GM23338 (cell line): Measurements from ENCODE around the gene ZFHX3. TPM values are rescaled to one million over a fixed set of nuclear protein-coding genes. Genes with fewer than 3 reads are reported as not detected.
A peak's percentile ranks its signal among the peaks of the same experiment; 100 is the strongest.
"Not testable (repeated sequence)": the region's sequence is repeated elsewhere in the genome, so short reads cannot be mapped to it uniquely, and the experiment has no call there.

Experiments
- ATAC-seq: fragments of 200-7000 bp; cut with Tn5 transposase; 3 replicates; pipeline ENCODE4 v1.9.1; 2020
- DNase-seq: peaks from one replicate; pipeline ENCODE4 v3.0.0-alpha.2; 2015; ENCODE audit warnings: low spot score
- H2AFZ ChIP-seq: fragments of 200-600 bp; sonication (generic); 2 replicates; pipeline ENCODE4 v1.8.0; 2016; ENCODE audit warnings: antibody characterized with exemption, mild to moderate bottlenecking, moderate library complexity
- H3F3A ChIP-seq: fragments of 200-600 bp; sonication (generic); replicated peaks from 2 replicates; pipeline ENCODE4 v1.8.0; 2017; ENCODE audit warnings: antibody characterized with exemption, mixed run types, low read depth
- H3K27ac ChIP-seq: fragments of 200-600 bp; sonication (generic); 2 replicates; pipeline ENCODE4 v1.6.1; 2016; ENCODE audit warnings: low read depth
- H3K27me3 ChIP-seq: fragments of 200-600 bp; sonication (generic); 2 replicates; pipeline ENCODE4 v1.8.0; 2016; ENCODE audit warnings: mild to moderate bottlenecking, mixed run types, moderate library complexity; ENCODE audit not compliant: insufficient read depth
- H3K36me3 ChIP-seq: fragments of 200-600 bp; sonication (generic); 2 replicates; pipeline ENCODE4 v1.8.0; 2016; ENCODE audit warnings: mild to moderate bottlenecking; ENCODE audit not compliant: insufficient read depth
- H3K4me1 ChIP-seq: fragments of 200-600 bp; sonication (generic); 2 replicates; pipeline ENCODE4 v1.8.0; 2016; ENCODE audit warnings: mild to moderate bottlenecking, moderate library complexity; ENCODE audit not compliant: insufficient read depth
- H3K4me2 ChIP-seq: fragments of 200-600 bp; sonication (generic); 2 replicates; pipeline ENCODE4 v1.7.1; 2017; ENCODE audit warnings: mixed run types
- H3K4me3 ChIP-seq: fragments of 200-600 bp; sonication (generic); 2 replicates; pipeline ENCODE4 v1.6.1; 2016; ENCODE audit warnings: mixed run types
- H3K79me2 ChIP-seq: fragments of 200-600 bp; sonication (generic); replicated peaks from 2 replicates; pipeline ENCODE4 v1.8.0; 2017; ENCODE audit warnings: mild to moderate bottlenecking; ENCODE audit not compliant: insufficient read depth
- H3K9me2 ChIP-seq: fragments of 200-600 bp; sonication (generic); 2 replicates; pipeline ENCODE4 v1.8.0; 2017; ENCODE audit not compliant: insufficient read depth
- H4K20me1 ChIP-seq: fragments of 200-600 bp; sonication (generic); replicated peaks from 2 replicates; pipeline ENCODE4 v1.8.0; 2017; ENCODE audit warnings: mild to moderate bottlenecking; ENCODE audit not compliant: insufficient read depth
- H3K27ac Mint-ChIP-seq: 2 replicates; pipeline ENCODE4 v1.8.0; 2020; ENCODE audit warnings: inconsistent platforms, mild to moderate bottlenecking, moderate library complexity, mixed read lengths
- H3K27me3 Mint-ChIP-seq: 3 replicates; pipeline ENCODE4 v1.8.0; 2022; ENCODE audit warnings: low read depth, mild to moderate bottlenecking, moderate library complexity, mixed read lengths, inconsistent platforms; ENCODE audit not compliant: insufficient read depth, poor library complexity
- H3K36me3 Mint-ChIP-seq: 3 replicates; pipeline ENCODE4 v1.8.0; 2021; ENCODE audit warnings: low read depth, mild to moderate bottlenecking, inconsistent platforms, moderate library complexity, mixed read lengths
- H3K4me1 Mint-ChIP-seq: 3 replicates; pipeline ENCODE4 v1.8.0; 2020; ENCODE audit warnings: mild to moderate bottlenecking, inconsistent platforms, mixed read lengths
- H3K4me3 Mint-ChIP-seq: 3 replicates; pipeline ENCODE4 v1.8.0; 2021; ENCODE audit warnings: moderate library complexity, mild to moderate bottlenecking, inconsistent platforms, mixed read lengths
- H3K9me3 Mint-ChIP-seq: 3 replicates; pipeline ENCODE4 v1.8.0; 2020; ENCODE audit warnings: moderate library complexity, mild to moderate bottlenecking, inconsistent platforms, mixed read lengths
- CTCF ChIP-seq, 2 experiments: fragments of 200-600 bp in 1 of 2; sonication (generic) in 1 of 2; conservative IDR thresholded peaks; 2 replicates each; pipeline versions ENCODE4 v1.5.1 to v1.6.1; 2016 to 2017; ENCODE audit warnings: antibody characterized with exemption in 2 of 2, low read depth in 2 of 2, mild to moderate bottlenecking in 2 of 2, moderate library complexity in 1 of 2
- ETS1 ChIP-seq: IDR thresholded peaks from 2 replicates; pipeline ENCODE4 v1.6.1; 2016; ENCODE audit warnings: antibody characterized with exemption
- EZH2 ChIP-seq: fragments of 200-600 bp; sonication (generic); IDR thresholded peaks from one replicate; pipeline ENCODE4 v1.8.0; 2017; ENCODE audit warnings: antibody characterized with exemption, mild to moderate bottlenecking, low read depth; ENCODE audit not compliant: unreplicated experiment
- JUNB ChIP-seq: IDR thresholded peaks from one replicate; pipeline ENCODE4 v1.6.1; 2016; ENCODE audit warnings: antibody characterized with exemption; ENCODE audit not compliant: unreplicated experiment
- NANOG ChIP-seq: IDR thresholded peaks from 2 replicates; pipeline ENCODE4 v1.6.1; 2016; ENCODE audit warnings: antibody characterized with exemption, borderline replicate concordance
- ZNF331 ChIP-seq: fragments of 250-450 bp; sonication (Bioruptor Pico); IDR thresholded peaks from 2 replicates; pipeline ENCODE4 v1.5.0; 2020; ENCODE audit warnings: low read depth, mild to moderate bottlenecking, moderate library complexity
- ZNF462 ChIP-seq: fragments of 250-450 bp; sonication (Bioruptor Pico); IDR thresholded peaks from 2 replicates; pipeline ENCODE4 v1.5.0; 2020; ENCODE audit warnings: mild to moderate bottlenecking, moderate library complexity
- polyA plus RNA-seq: library from polyadenylated mRNA; unstranded; fragments of >200 nt; fragmentation: Nextera tagmentation; extraction: Ambion mirVana; gene quantifications from 2 replicates; pipeline ENCODE4 v1.2.1, GENCODE V29; 2016
- total RNA-seq: library from RNA; depleted of rRNA; stranded (reverse); fragments of >200 nt; shearing (Covaris generic); gene quantifications from 2 replicates; pipeline ENCODE4 v1.2.3, GENCODE V29; 2014

ZFHX3 gene
- total and polyA plus RNA-seq, 2 experiments from 2014 or later: 1.0 to 1.5 TPM

- H3K4me1 Mint-ChIP-seq: peaks cover 20% of the 10 kb centered on the region
- Histone ChIP-seq H3K27me3 (peaks cover 63% of the 10 kb centered on the region), H3K4me1 (peaks cover 31% of the 10 kb centered on the region)
- not testable (repeated sequence) for ATAC-seq, DNase-seq, H3K4me3 Mint-ChIP-seq, H3F3A ChIP-seq, H3K36me3 ChIP-seq, H3K9me2 ChIP-seq, H3K27ac ChIP-seq, H3K9me3 Mint-ChIP-seq, H3K79me2 ChIP-seq, H3K36me3 Mint-ChIP-seq, H3K4me3 ChIP-seq, H3K4me2 ChIP-seq, H4K20me1 ChIP-seq, H3K27ac Mint-ChIP-seq, H2AFZ ChIP-seq
- peaks cover 57% of the 10 kb centered on the region for H3K27me3 Mint-ChIP-seq
These were observed 24.1 kb upstream of the ZFHX3 start for GRCh38 chr16:73072051-73072450.

- H3K9me2 ChIP-seq: no peaks in the 10 kb centered on the region
- ATAC-seq: peak; percentile 52
- peaks cover 5% of the 10 kb centered on the region; the same call in 1 of the 2 replicates for H3F3A ChIP-seq
- peaks cover 7% of the 10 kb centered on the region; the same call in 2 of the 3 replicates for H3K9me3 Mint-ChIP-seq
- H4K20me1 ChIP-seq: peaks cover 7% of the 10 kb centered on the region
- no peak for TF ChIP-seq JUNB
- no peak for TF ChIP-seq ETS1
- no peak for TF ChIP-seq ZNF331 (CRISPR knock-in tag)
- peak in 1 of 2 experiments; percentile 9; a peak in 1 of 4 replicates for TF ChIP-seq CTCF (conservative IDR thresholded peaks at IDR 0.05; ENCODE audit: low read depth in 2 of 2)
- TF ChIP-seq EZH2: peak; percentile 24
- no peak for TF ChIP-seq NANOG
- no peak for TF ChIP-seq ZNF462 (CRISPR knock-in tag)
- peak overlapping the region; percentile 55; the same call in 1 of the 2 replicates for H3K27ac ChIP-seq
- peaks cover 70% of the 10 kb centered on the region for H3K27me3 ChIP-seq
- DNase-seq: peak; percentile 79
- peaks cover 38% of the 10 kb centered on the region for H3K4me1 ChIP-seq
- peaks cover 64% of the 10 kb centered on the region for H3K27me3 Mint-ChIP-seq
- H3K79me2 ChIP-seq: no peaks in the 10 kb centered on the region
- no peak overlapping the region for H3K27ac Mint-ChIP-seq
- peak overlapping the region; percentile 21 for H2AFZ ChIP-seq
- peak overlapping the region; percentile 40 for H3K4me3 ChIP-seq
- no peaks in the 10 kb centered on the region for H3K36me3 Mint-ChIP-seq
- H3K4me1 Mint-ChIP-seq: peaks cover 20% of the 10 kb centered on the region
- H3K4me3 Mint-ChIP-seq: peak overlapping the region; percentile 90
- no peaks in the 10 kb centered on the region; the same call in 1 of the 2 replicates for H3K36me3 ChIP-seq
- peak overlapping the region; percentile 80 for H3K4me2 ChIP-seq
These were observed 23.4 kb upstream of the ZFHX3 start for GRCh38 chr16:73071131-73071940.
